ENCODE results near the gene EIF1. TPM values are rescaled to one million over a fixed set of nuclear protein-coding genes. Genes with fewer than 3 reads are reported as not detected.

The EIF1 gene
- total and polyA plus RNA-seq, 2 experiments from 2014 or later, result 180 to 989 TPM

- 80% methylated on average over 8 of the region's 8 CpGs for whole genome bisulfite sequencing (ENCODE audit: low lambda C conversion rate, missing lambda C conversion rate)
- no peak for DNase-seq (ENCODE audit: low spot score)
- no peaks in the 10 kb centered on the region for H3K9me3 ChIP-seq (ENCODE audit: low read depth)
Measured at GRCh38 chr17:41663451-41664171, 25.1 kb upstream of the EIF1 start.

GRCh38 chr17:41664172-41664457 is 24.6 kb upstream of the EIF1 start:
- no peak for DNase-seq (ENCODE audit: low spot score)
- WGBS (ENCODE audit: low lambda C conversion rate, missing lambda C conversion rate), result 72% methylated on average over 2 of the region's 2 CpGs
- TF ChIP-seq EZH2phosphoT487 (IDR thresholded peaks at IDR 0.05; ENCODE audit: low read depth, severe bottlenecking, unreplicated experiment), result no peak
- TF ChIP-seq EZH2 (IDR thresholded peaks at IDR 0.05; ENCODE audit: borderline replicate concordance), result no peak
- TF ChIP-seq CTCF (IDR thresholded peaks at IDR 0.05; ENCODE audit: poor library complexity), result no peak

More at GRCh38 chr17:41663451-41664171, 25.1 kb upstream of the EIF1 start:
- Histone ChIP-seq H3K4me3 (no peak overlapping the region), H4K20me1 (ENCODE audit: insufficient read depth, poor library complexity, severe bottlenecking) (no peaks in the 10 kb centered on the region), H2AFZ (no peak overlapping the region), H3K27me3 (no peaks in the 10 kb centered on the region), H3K4me1 (ENCODE audit: insufficient read depth) (peaks cover 19% of the 10 kb centered on the region), H3K9me2 (replicated peaks; ENCODE audit: insufficient read depth) (no peaks in the 10 kb centered on the region), H3K4me2 (no peak overlapping the region), H3K79me2 (no peaks in the 10 kb centered on the region), H3K27ac (no peak overlapping the region), H3K36me3 (replicated peaks; ENCODE audit: insufficient read depth, low read depth) (no peaks in the 10 kb centered on the region)
- TF ChIP-seq EZH2 (IDR thresholded peaks at IDR 0.05; ENCODE audit: borderline replicate concordance) (no peak), CTCF (IDR thresholded peaks at IDR 0.05; ENCODE audit: poor library complexity) (no peak), EZH2phosphoT487 (IDR thresholded peaks at IDR 0.05; ENCODE audit: low read depth, severe bottlenecking, unreplicated experiment) (no peak)

GRCh38 chr17:41664587-41665565 is 23.8 kb upstream of the EIF1 start:
- H3K27me3 ChIP-seq, result no peaks in the 10 kb centered on the region
- 76% methylated on average over 7 of the region's 15 CpGs for WGBS (ENCODE audit: low lambda C conversion rate, missing lambda C conversion rate)
- no peak for TF ChIP-seq EZH2phosphoT487 (IDR thresholded peaks at IDR 0.05; ENCODE audit: low read depth, severe bottlenecking, unreplicated experiment)
- no peak for TF ChIP-seq CTCF (IDR thresholded peaks at IDR 0.05; ENCODE audit: poor library complexity)
- TF ChIP-seq EZH2 (IDR thresholded peaks at IDR 0.05; ENCODE audit: borderline replicate concordance), result no peak
- no peaks in the 10 kb centered on the region for H4K20me1 ChIP-seq (ENCODE audit: insufficient read depth, poor library complexity, severe bottlenecking)
- peak overlapping the region; percentile 92 for H2AFZ ChIP-seq
- no peaks in the 10 kb centered on the region for H3K9me3 ChIP-seq (ENCODE audit: low read depth)
- H3K9me2 ChIP-seq (replicated peaks; ENCODE audit: insufficient read depth), result no peaks in the 10 kb centered on the region
- peak overlapping the region; percentile 94 for H3K27ac ChIP-seq
- peaks cover 19% of the 10 kb centered on the region for H3K4me1 ChIP-seq (ENCODE audit: insufficient read depth)
- H3K79me2 ChIP-seq, result no peaks in the 10 kb centered on the region
- DNase-seq (ENCODE audit: low spot score), result no peak
- H3K4me3 ChIP-seq, result no peak overlapping the region
- no peaks in the 10 kb centered on the region for H3K36me3 ChIP-seq (replicated peaks; ENCODE audit: insufficient read depth, low read depth)
- peak overlapping the region; percentile 96 for H3K4me2 ChIP-seq

More at GRCh38 chr17:41664172-41664457, 24.6 kb upstream of the EIF1 start:
- no peaks in the 10 kb centered on the region for H3K36me3 ChIP-seq (replicated peaks; ENCODE audit: insufficient read depth, low read depth)
- no peaks in the 10 kb centered on the region for H3K79me2 ChIP-seq
- H2AFZ ChIP-seq, result no peak overlapping the region
- H3K27ac ChIP-seq, result no peak overlapping the region
- peaks cover 19% of the 10 kb centered on the region for H3K4me1 ChIP-seq (ENCODE audit: insufficient read depth)
- H3K4me3 ChIP-seq, result no peak overlapping the region
- no peak overlapping the region for H3K4me2 ChIP-seq
- H3K9me2 ChIP-seq (replicated peaks; ENCODE audit: insufficient read depth), result no peaks in the 10 kb centered on the region
- H4K20me1 ChIP-seq (ENCODE audit: insufficient read depth, poor library complexity, severe bottlenecking), result no peaks in the 10 kb centered on the region
- H3K9me3 ChIP-seq (ENCODE audit: low read depth), result no peaks in the 10 kb centered on the region
- no peaks in the 10 kb centered on the region for H3K27me3 ChIP-seq
